Measurements from ENCODE around the gene SLC39A2.
"Not testable (repeated sequence)": the region's sequence is repeated elsewhere in the genome, so short reads cannot be mapped to it uniquely, and the experiment has no call there.

Gene SLC39A2

GRCh38 chr14:21036751-21037150 is 37.7 kb downstream of the SLC39A2 start:
- no peak overlapping the region for H3K27ac ChIP-seq
- CTCF ChIA-PET: interaction anchor here (1.4 kb wide), 1 partner anchor 179 kb away, joined by 3 read pairs; no protein-coding TSS in a partner anchor
- no peak for DNase-seq (ENCODE audit: low spot score)
- no peak for TF ChIP-seq CTCF (conservative IDR thresholded peaks at IDR 0.05; ENCODE audit: low read depth)
- POLR2A ChIA-PET (ENCODE audit: low non-redundant PET): no interaction called here

GRCh38 chr14:21037156-21037555 is 38.1 kb downstream of the SLC39A2 start:
- CTCF ChIA-PET: interaction anchor here (1.4 kb wide), 1 partner anchor 180 kb away, joined by 3 read pairs; no protein-coding TSS in a partner anchor

GRCh38 chr14:21038441-21039422 is 39.6 kb downstream of the SLC39A2 start:
- no peak overlapping the region for H3K27ac ChIP-seq
- no peak for DNase-seq (ENCODE audit: low spot score)
- no peak for TF ChIP-seq CTCF (conservative IDR thresholded peaks at IDR 0.05; ENCODE audit: low read depth)
- ChIA-PET POLR2A (ENCODE audit: low non-redundant PET) (no interaction called here), CTCF (interaction anchor here (4.6 kb wide), 1 partner anchor 24 kb away, joined by 83 read pairs; no protein-coding TSS in a partner anchor)

More at GRCh38 chr14:21037156-21037555, 38.1 kb downstream of the SLC39A2 start:
- POLR2A ChIA-PET (ENCODE audit: low non-redundant PET): no interaction called here
- DNase-seq (ENCODE audit: low spot score): no peak
- no peak for TF ChIP-seq CTCF (conservative IDR thresholded peaks at IDR 0.05; ENCODE audit: low read depth)
- no peak overlapping the region for H3K27ac ChIP-seq

- peak; percentile 72 for DNase-seq (ENCODE audit: low spot score)
- TF ChIP-seq CTCF (conservative IDR thresholded peaks at IDR 0.05; ENCODE audit: low read depth): peak; percentile 68
- ChIA-PET POLR2A (ENCODE audit: low non-redundant PET) (no interaction called here), CTCF (interaction anchor here (0.6 to 4.6 kb wide), 13 partner anchors 9 to 348 kb away, joined by 3 to 83 read pairs (median 4); no protein-coding TSS in a partner anchor)
- H3K27ac ChIP-seq: no peak overlapping the region
Measured at GRCh38 chr14:21039585-21040369, 40.7 kb downstream of the SLC39A2 start.

GRCh38 chr14:21040370-21040925 is 41.4 kb downstream of the SLC39A2 start:
- DNase-seq (ENCODE audit: low spot score): no peak
- no peak for TF ChIP-seq CTCF (conservative IDR thresholded peaks at IDR 0.05; ENCODE audit: low read depth)
- ChIA-PET POLR2A (ENCODE audit: low non-redundant PET) (no interaction called here), CTCF (interaction anchor here (0.6 to 4.6 kb wide), 10 partner anchors 9 to 349 kb away, joined by 3 to 83 read pairs (median 6); no protein-coding TSS in a partner anchor)
- no peak overlapping the region for H3K27ac ChIP-seq

GRCh38 chr14:21040941-21041340 is 41.8 kb downstream of the SLC39A2 start:
- DNase-seq (ENCODE audit: low spot score); POLR2A ChIA-PET (ENCODE audit: low non-redundant PET): not testable (repeated sequence)
- CTCF ChIA-PET: interaction anchor here (0.8 to 4.6 kb wide), 4 partner anchors 21 to 95 kb away, joined by 3 to 83 read pairs (median 11); no protein-coding TSS in a partner anchor
- H3K27ac ChIP-seq: peak overlapping the region; percentile 56; the same call in 1 of the 2 replicates
